Liver (tissue), 3 donors: Measurements from ENCODE around the gene GRAMD1A.

ENCODE experiments used
- FOXA1 ChIP-seq: IDR thresholded peaks from 2 replicates; pipeline ENCODE4 v1.6.1; 2016; ENCODE audit warnings: antibody characterized with exemption
- MAX ChIP-seq: IDR thresholded peaks from 2 replicates; pipeline ENCODE4 v1.6.1; 2016; ENCODE audit warnings: antibody characterized with exemption
- RAD21 ChIP-seq, 2 donors: IDR thresholded peaks; 2 replicates each; pipeline ENCODE4 v1.6.1; 2016; ENCODE audit warnings: antibody characterized with exemption in 2 of 2, mild to moderate bottlenecking in 2 of 2
- TAF1 ChIP-seq: conservative IDR thresholded peaks from 2 replicates; pipeline ENCODE4 v1.6.1; 2016; ENCODE audit warnings: antibody characterized with exemption, mild to moderate bottlenecking
- TF ChIP-seq, protein P1 (sequence below): fragments of 150-350 bp; IDR thresholded peaks from 2 replicates; pipeline ENCODE4 v1.5.1; 2017; ENCODE audit warnings: improper control_type of control experiment, low read depth, low read length; ENCODE audit not compliant: missing input control
- TF ChIP-seq, protein P2 (sequence below): IDR thresholded peaks from 2 replicates; pipeline ENCODE4 v1.6.1; 2016; ENCODE audit warnings: antibody characterized with exemption, mild to moderate bottlenecking
- donor health status: healthy.
- donor health status: healthy.

DNA sequence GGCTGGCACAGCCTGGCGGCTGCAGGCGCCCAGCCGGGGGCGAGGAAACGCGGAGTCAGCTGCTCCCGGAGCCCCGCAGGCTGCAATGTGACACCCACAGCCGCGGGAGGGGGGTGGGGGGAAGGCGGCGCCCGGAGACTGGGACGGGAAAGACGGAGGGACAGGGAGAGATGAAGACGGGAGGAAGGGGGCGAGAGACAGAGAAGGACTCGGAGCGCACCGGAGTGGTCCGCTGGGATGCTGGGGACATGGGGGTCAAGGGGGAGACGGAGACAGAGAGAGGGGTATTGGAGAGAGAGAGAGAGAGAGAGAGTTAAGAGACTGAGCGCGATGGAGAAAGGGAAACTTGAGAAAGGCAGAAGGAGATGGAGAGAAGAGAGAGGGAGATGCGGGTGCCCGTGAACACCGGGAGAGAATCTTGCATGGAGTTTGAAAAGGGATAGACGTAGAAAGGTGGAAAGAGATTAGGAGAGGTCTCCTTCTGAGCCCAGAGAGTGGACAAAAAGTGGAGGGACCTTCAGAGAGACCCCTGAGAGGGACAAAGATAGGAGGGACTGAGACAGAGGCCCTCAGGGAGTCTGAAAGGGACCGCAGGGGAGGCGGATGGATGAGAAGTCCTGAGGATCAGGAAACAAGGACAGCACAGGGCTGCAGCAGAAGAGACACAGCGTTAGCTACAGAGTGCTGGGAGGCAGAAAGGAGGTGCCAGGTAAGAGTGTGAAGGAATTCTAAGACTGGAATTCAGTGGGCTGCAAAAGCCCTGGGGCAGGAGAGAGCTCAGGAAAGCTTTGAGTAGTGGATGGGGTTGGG lies 31.2 kb downstream of the GRAMD1A start:
- TF ChIP-seq, protein P1, sequence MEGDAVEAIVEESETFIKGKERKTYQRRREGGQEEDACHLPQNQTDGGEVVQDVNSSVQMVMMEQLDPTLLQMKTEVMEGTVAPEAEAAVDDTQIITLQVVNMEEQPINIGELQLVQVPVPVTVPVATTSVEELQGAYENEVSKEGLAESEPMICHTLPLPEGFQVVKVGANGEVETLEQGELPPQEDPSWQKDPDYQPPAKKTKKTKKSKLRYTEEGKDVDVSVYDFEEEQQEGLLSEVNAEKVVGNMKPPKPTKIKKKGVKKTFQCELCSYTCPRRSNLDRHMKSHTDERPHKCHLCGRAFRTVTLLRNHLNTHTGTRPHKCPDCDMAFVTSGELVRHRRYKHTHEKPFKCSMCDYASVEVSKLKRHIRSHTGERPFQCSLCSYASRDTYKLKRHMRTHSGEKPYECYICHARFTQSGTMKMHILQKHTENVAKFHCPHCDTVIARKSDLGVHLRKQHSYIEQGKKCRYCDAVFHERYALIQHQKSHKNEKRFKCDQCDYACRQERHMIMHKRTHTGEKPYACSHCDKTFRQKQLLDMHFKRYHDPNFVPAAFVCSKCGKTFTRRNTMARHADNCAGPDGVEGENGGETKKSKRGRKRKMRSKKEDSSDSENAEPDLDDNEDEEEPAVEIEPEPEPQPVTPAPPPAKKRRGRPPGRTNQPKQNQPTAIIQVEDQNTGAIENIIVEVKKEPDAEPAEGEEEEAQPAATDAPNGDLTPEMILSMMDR: no peak
- TF ChIP-seq RAD21 (IDR thresholded peaks at IDR 0.05) (no peak), FOXA1 (no peak), MAX (no peak), TAF1 (no peak)
- TF ChIP-seq, protein P2, sequence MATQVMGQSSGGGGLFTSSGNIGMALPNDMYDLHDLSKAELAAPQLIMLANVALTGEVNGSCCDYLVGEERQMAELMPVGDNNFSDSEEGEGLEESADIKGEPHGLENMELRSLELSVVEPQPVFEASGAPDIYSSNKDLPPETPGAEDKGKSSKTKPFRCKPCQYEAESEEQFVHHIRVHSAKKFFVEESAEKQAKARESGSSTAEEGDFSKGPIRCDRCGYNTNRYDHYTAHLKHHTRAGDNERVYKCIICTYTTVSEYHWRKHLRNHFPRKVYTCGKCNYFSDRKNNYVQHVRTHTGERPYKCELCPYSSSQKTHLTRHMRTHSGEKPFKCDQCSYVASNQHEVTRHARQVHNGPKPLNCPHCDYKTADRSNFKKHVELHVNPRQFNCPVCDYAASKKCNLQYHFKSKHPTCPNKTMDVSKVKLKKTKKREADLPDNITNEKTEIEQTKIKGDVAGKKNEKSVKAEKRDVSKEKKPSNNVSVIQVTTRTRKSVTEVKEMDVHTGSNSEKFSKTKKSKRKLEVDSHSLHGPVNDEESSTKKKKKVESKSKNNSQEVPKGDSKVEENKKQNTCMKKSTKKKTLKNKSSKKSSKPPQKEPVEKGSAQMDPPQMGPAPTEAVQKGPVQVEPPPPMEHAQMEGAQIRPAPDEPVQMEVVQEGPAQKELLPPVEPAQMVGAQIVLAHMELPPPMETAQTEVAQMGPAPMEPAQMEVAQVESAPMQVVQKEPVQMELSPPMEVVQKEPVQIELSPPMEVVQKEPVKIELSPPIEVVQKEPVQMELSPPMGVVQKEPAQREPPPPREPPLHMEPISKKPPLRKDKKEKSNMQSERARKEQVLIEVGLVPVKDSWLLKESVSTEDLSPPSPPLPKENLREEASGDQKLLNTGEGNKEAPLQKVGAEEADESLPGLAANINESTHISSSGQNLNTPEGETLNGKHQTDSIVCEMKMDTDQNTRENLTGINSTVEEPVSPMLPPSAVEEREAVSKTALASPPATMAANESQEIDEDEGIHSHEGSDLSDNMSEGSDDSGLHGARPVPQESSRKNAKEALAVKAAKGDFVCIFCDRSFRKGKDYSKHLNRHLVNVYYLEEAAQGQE: no peak
